ENCODE data around the gene GP1BB. TPM values are rescaled to one million over a fixed set of nuclear protein-coding genes. Genes with fewer than 3 reads are reported as not detected.

GP1BB gene
- total RNA-seq, 1 experiment from 2014 or later: not detected

DNA sequence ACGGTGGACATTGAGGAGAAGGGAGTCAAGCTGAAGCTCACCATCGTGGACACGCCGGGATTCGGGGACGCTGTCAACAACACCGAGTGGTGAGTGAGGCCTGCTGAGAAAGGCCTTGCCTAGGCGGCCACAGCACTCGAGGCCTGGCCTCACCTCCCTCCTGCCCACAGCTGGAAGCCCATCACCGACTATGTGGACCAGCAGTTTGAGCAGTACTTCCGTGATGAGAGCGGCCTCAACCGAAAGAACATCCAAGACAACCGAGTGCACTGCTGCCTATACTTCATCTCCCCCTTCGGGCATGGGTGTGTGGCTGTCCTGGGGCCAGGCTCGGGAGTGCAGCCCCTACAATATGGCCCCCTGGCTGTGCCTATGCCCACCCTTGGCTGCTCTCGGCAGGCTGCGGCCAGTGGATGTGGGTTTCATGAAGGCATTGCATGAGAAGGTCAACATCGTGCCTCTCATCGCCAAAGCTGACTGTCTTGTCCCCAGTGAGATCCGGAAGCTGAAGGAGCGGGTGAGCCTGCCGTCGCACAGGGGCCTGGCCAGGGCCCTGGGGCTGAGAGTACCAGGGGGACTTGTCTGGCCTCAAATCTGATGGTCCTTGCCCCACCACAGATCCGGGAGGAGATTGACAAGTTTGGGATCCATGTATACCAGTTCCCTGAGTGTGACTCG lies 3.0 kb upstream of the GP1BB start:
- Mint-ChIP-seq H3K36me3 (ENCODE audit: insufficient read depth, unreplicated experiment) (peaks cover 28% of the 10 kb centered on the region), H3K9me3 (ENCODE audit: low read depth, unreplicated experiment) (no peaks in the 10 kb centered on the region), H3K27me3 (ENCODE audit: unreplicated experiment) (peaks cover 64% of the 10 kb centered on the region), H3K4me3 (ENCODE audit: low read depth, unreplicated experiment) (no peak overlapping the region), H3K4me1 (ENCODE audit: low read depth, unreplicated experiment) (peaks cover 9% of the 10 kb centered on the region), H3K27ac (ENCODE audit: unreplicated experiment) (no peak overlapping the region)
- CTCF ChIA-PET: interaction anchor here (0.9 to 1.1 kb wide), 2 partner anchors 10 kb away, joined by 3 to 5 read pairs; no protein-coding TSS in a partner anchor
- TF ChIP-seq, protein P1, sequence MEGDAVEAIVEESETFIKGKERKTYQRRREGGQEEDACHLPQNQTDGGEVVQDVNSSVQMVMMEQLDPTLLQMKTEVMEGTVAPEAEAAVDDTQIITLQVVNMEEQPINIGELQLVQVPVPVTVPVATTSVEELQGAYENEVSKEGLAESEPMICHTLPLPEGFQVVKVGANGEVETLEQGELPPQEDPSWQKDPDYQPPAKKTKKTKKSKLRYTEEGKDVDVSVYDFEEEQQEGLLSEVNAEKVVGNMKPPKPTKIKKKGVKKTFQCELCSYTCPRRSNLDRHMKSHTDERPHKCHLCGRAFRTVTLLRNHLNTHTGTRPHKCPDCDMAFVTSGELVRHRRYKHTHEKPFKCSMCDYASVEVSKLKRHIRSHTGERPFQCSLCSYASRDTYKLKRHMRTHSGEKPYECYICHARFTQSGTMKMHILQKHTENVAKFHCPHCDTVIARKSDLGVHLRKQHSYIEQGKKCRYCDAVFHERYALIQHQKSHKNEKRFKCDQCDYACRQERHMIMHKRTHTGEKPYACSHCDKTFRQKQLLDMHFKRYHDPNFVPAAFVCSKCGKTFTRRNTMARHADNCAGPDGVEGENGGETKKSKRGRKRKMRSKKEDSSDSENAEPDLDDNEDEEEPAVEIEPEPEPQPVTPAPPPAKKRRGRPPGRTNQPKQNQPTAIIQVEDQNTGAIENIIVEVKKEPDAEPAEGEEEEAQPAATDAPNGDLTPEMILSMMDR (IDR thresholded peaks at IDR 0.05; ENCODE audit: unreplicated experiment): no peak
- DNase-seq: no peak
- intact Hi-C loops (cut with micrococcal nuclease; ENCODE audit: unreplicated experiment): no loop called here
- no TSS peak for BruUV-seq (replicated peaks)

DNA sequence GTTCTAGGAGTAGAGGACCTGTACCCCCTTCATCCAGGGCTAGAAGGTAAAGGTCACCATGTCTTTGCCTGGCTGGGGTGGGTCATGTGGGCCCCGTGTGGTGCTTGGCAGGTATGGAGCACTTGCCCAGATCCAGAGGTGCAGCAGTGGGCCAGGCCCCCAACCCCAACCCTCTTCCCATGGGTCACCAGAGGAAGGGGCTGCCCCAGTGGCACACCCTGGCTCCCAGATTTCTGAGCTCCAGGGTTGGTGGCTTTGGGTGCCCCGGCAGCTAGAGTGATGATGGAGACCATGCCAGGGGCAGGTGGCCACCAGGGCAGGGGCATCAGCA lies 2.4 kb upstream of the GP1BB start:
- DNase-seq: no peak
- Mint-ChIP-seq H3K9me3 (ENCODE audit: low read depth, unreplicated experiment) (no peaks in the 10 kb centered on the region), H3K4me1 (ENCODE audit: low read depth, unreplicated experiment) (peaks cover 9% of the 10 kb centered on the region), H3K27me3 (ENCODE audit: unreplicated experiment) (peaks cover 71% of the 10 kb centered on the region), H3K27ac (ENCODE audit: unreplicated experiment) (no peak overlapping the region), H3K36me3 (ENCODE audit: insufficient read depth, unreplicated experiment) (peaks cover 32% of the 10 kb centered on the region), H3K4me3 (ENCODE audit: low read depth, unreplicated experiment) (no peak overlapping the region)
- no TSS peak for BruUV-seq (replicated peaks)
- intact Hi-C loops (cut with micrococcal nuclease; ENCODE audit: unreplicated experiment): no loop called here
- TF ChIP-seq, protein P1 (IDR thresholded peaks at IDR 0.05; ENCODE audit: unreplicated experiment): no peak
- CTCF ChIA-PET: interaction anchor here (1.1 kb wide), 1 partner anchor 10 kb away, joined by 5 read pairs; no protein-coding TSS in a partner anchor

DNA sequence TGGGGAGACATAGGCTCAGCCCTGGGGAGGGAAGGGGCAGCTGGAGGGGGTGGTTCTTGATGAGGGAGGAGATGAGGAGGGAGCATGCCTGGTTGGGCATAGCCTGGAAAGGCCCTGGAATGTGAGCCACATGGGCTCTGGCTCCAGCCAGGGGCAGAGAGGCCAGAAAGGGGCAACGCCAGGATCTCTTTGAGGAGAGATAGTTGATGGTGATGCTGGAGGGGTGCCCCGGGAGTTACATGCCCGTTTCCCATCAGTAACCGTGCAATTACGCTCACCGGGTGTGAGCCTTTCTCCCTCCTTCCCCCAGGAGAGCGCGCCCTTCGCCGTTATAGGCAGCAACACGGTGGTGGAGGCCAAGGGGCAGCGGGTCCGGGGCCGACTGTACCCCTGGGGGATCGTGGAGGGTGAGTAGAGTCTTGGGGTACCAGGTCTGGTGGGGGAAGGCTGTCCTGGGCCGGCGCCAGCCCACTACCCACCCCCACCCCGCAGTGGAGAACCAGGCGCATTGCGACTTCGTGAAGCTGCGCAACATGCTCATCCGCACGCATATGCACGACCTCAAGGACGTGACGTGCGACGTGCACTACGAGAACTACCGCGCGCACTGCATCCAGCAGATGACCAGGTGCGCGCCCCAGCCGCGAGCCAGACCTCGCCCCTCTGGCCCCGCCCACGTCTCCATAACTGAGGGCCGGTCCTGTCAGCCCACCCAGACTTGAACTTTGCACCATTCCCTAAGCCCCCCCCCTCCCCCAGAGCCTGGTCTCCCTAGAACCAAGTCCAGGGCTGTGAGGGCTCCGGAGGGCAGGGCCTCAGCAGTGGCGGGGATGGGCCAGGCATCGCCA lies 1.8 kb upstream of the GP1BB start:
- intact Hi-C loops (cut with micrococcal nuclease; ENCODE audit: unreplicated experiment): no loop called here
- H3K27ac Mint-ChIP-seq (ENCODE audit: unreplicated experiment): no peak overlapping the region
- H3K4me3 Mint-ChIP-seq (ENCODE audit: low read depth, unreplicated experiment): no peak overlapping the region
- H3K4me1 Mint-ChIP-seq (ENCODE audit: low read depth, unreplicated experiment): peaks cover 9% of the 10 kb centered on the region
- CTCF ChIA-PET: interaction anchor here (1.1 kb wide), 1 partner anchor 9 kb away, joined by 5 read pairs; no protein-coding TSS in a partner anchor
- H3K27me3 Mint-ChIP-seq (ENCODE audit: unreplicated experiment): peaks cover 77% of the 10 kb centered on the region
- no peak for DNase-seq
- no TSS peak for BruUV-seq (replicated peaks)
- H3K9me3 Mint-ChIP-seq (ENCODE audit: low read depth, unreplicated experiment): no peaks in the 10 kb centered on the region
- TF ChIP-seq, protein P1 (IDR thresholded peaks at IDR 0.05; ENCODE audit: unreplicated experiment): no peak
- H3K36me3 Mint-ChIP-seq (ENCODE audit: insufficient read depth, unreplicated experiment): peaks cover 32% of the 10 kb centered on the region

DNA sequence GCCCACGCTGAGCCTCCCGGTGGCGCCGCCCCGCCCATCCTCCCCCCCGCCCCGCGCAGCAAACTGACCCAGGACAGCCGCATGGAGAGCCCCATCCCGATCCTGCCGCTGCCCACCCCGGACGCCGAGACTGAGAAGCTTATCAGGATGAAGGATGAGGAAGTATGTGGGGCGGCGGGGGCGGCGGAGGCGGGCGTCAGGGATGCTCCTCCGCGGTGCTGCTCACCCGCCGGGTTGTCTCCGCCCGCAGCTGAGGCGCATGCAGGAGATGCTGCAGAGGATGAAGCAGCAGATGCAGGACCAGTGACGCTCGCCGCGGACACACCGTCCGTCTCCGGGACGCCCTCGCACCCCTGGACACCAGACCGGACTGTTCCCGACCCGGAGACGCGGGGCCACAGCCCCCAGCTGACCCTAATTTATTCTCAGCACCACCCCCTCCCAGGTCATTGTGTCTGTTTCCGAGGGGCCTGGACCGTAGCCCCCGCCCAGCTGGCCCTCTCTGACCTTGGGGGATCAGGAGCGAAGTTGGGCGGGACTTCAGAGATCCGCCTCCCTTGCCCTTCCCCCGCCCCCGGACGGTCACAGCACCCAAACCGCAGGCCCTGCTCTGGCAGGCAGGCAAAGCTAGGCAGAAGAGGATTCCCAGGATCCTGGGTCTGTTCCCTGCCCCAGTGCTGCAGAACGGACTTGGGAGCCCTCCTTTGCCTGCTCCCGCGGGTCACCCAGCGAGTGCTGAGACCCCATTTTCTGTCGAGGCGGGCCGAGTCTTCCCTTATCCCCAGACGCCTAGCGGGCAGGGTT lies 959 bp upstream of the GP1BB start:
- H3K9me3 Mint-ChIP-seq (ENCODE audit: low read depth, unreplicated experiment): no peaks in the 10 kb centered on the region
- no TSS peak for BruUV-seq (replicated peaks)
- H3K27ac Mint-ChIP-seq (ENCODE audit: unreplicated experiment): peak overlapping the region; percentile 10
- peaks cover 85% of the 10 kb centered on the region for H3K27me3 Mint-ChIP-seq (ENCODE audit: unreplicated experiment)
- peak overlapping the region; percentile 69 for H3K4me3 Mint-ChIP-seq (ENCODE audit: low read depth, unreplicated experiment)
- H3K36me3 Mint-ChIP-seq (ENCODE audit: insufficient read depth, unreplicated experiment): peaks cover 28% of the 10 kb centered on the region
- TF ChIP-seq, protein P1 (IDR thresholded peaks at IDR 0.05; ENCODE audit: unreplicated experiment): no peak
- intact Hi-C loops (cut with micrococcal nuclease; ENCODE audit: unreplicated experiment): no loop called here
- CTCF ChIA-PET: no interaction called here
- DNase-seq: no peak
- H3K4me1 Mint-ChIP-seq (ENCODE audit: low read depth, unreplicated experiment): peaks cover 9% of the 10 kb centered on the region
